ENCODE data around the gene PLA2G4E. TPM values are rescaled to one million over a fixed set of nuclear protein-coding genes. Genes with fewer than 3 reads are reported as not detected.
A peak's percentile ranks its signal among the peaks of the same experiment; 100 is the strongest.

The PLA2G4E gene
- total RNA-seq, 4 donors from 2014 or later = not detected

DNA sequence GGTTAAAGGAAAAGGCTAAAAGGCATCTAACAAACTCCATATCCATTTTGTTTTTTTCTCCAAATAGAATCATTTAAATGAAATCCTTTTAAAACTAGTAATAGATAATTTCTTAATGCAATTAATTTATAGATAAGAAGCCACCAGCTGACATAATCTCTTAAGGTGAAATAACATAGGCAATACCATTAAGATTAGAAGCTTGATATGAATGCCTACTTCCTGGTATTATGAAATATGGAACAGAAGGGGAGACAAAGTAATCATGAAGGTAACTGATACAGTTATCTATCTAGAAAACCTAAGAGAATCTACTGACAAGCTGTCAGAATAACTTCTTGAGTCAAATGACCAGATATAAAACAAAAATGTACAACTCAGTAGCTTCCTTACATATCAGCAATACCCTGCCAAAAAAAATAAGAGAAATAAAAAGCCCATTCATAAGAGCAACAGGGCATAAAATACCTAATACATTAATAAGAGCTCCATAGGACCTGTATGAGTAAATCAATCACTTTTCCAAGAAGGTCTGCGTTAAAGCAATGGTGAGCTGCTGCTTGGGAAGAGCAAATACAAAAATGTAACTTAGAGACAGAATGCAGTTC lies 59.1 kb downstream of the PLA2G4E start:
- WGBS, 2 donors = 87% methylated on average over 1 of the region's 1 CpG
- Histone ChIP-seq H3K36me3 (no peaks in the 10 kb centered on the region), H3K9me3 (no peaks in the 10 kb centered on the region), H3K4me3 (replicated peaks in 1 of 3) (no peak overlapping the region), H3K4me1 (peaks cover 13 to 53% of the 10 kb centered on the region in 2 donors), H3K27me3 (no peaks in the 10 kb centered on the region), H3K27ac (no peak overlapping the region)
- no peak for TF ChIP-seq POLR2A (IDR thresholded peaks at IDR 0.05)
- TF ChIP-seq, protein P1, sequence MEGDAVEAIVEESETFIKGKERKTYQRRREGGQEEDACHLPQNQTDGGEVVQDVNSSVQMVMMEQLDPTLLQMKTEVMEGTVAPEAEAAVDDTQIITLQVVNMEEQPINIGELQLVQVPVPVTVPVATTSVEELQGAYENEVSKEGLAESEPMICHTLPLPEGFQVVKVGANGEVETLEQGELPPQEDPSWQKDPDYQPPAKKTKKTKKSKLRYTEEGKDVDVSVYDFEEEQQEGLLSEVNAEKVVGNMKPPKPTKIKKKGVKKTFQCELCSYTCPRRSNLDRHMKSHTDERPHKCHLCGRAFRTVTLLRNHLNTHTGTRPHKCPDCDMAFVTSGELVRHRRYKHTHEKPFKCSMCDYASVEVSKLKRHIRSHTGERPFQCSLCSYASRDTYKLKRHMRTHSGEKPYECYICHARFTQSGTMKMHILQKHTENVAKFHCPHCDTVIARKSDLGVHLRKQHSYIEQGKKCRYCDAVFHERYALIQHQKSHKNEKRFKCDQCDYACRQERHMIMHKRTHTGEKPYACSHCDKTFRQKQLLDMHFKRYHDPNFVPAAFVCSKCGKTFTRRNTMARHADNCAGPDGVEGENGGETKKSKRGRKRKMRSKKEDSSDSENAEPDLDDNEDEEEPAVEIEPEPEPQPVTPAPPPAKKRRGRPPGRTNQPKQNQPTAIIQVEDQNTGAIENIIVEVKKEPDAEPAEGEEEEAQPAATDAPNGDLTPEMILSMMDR (IDR thresholded peaks at IDR 0.05) = no peak
- intact Hi-C loops (cut with DNase I) = no loop called here
- no peak for DNase-seq

DNA sequence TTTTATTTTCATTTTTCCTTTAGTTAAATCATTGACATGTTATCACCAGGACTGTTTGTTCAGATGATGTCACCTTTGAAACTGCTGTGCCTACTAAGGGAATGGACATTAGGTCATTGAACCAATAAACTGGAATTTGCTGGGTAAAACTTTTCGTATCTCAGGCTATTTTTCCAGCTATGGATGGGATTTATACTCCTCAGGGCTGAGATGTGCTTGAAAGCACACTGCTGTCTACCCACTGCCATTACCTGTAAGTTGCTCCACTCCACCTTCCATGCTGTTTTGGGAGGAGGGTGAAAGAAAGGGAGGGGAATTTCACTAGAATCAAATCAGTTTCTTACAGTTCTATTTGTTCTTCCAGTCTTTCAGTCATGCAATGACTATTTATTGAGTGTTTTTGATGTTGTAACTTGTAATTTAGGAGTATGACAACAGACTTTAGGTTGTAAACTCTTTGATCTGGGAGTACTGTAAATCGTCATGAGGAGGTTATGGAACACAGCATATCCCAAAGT lies 59.8 kb downstream of the PLA2G4E start:
- Histone ChIP-seq H3K36me3 (no peaks in the 10 kb centered on the region), H3K27ac (peak overlapping the region in 1 of 3 donors; percentile 48), H3K4me1 (peaks cover 13 to 47% of the 10 kb centered on the region in 2 donors), H3K4me3 (replicated peaks in 1 of 3) (no peak overlapping the region), H3K9me3 (no peaks in the 10 kb centered on the region), H3K27me3 (no peaks in the 10 kb centered on the region)
- DNase-seq = no peak
- 69 to 75% methylated on average over 2 of the region's 2 CpGs for WGBS, 2 donors
- intact Hi-C loops (cut with DNase I) = no loop called here
- no peak for TF ChIP-seq POLR2A (IDR thresholded peaks at IDR 0.05)
- TF ChIP-seq, protein P1 (IDR thresholded peaks at IDR 0.05) = no peak

GRCh38 chr15:41958002-41958420 lies 62.8 kb downstream of the PLA2G4E start:
- H3K27ac ChIP-seq = peak overlapping the region; percentile 31
- peaks cover 3 to 7% of the 10 kb centered on the region in 2 donors for H3K36me3 ChIP-seq
- H3K9me3 ChIP-seq = no peaks in the 10 kb centered on the region
- WGBS, 2 donors = 53 to 72% methylated on average over 7 of the region's 7 CpGs
- H3K27me3 ChIP-seq = no peaks in the 10 kb centered on the region
- no peak overlapping the region for H3K4me3 ChIP-seq (replicated peaks in 1 of 3)
- no peak for DNase-seq
- TF ChIP-seq, protein P1 (IDR thresholded peaks at IDR 0.05) = no peak
- no peak for TF ChIP-seq POLR2A (IDR thresholded peaks at IDR 0.05)
- peaks cover 13 to 43% of the 10 kb centered on the region in 2 donors for H3K4me1 ChIP-seq
- intact Hi-C loops (cut with DNase I) = no loop called here

DNA sequence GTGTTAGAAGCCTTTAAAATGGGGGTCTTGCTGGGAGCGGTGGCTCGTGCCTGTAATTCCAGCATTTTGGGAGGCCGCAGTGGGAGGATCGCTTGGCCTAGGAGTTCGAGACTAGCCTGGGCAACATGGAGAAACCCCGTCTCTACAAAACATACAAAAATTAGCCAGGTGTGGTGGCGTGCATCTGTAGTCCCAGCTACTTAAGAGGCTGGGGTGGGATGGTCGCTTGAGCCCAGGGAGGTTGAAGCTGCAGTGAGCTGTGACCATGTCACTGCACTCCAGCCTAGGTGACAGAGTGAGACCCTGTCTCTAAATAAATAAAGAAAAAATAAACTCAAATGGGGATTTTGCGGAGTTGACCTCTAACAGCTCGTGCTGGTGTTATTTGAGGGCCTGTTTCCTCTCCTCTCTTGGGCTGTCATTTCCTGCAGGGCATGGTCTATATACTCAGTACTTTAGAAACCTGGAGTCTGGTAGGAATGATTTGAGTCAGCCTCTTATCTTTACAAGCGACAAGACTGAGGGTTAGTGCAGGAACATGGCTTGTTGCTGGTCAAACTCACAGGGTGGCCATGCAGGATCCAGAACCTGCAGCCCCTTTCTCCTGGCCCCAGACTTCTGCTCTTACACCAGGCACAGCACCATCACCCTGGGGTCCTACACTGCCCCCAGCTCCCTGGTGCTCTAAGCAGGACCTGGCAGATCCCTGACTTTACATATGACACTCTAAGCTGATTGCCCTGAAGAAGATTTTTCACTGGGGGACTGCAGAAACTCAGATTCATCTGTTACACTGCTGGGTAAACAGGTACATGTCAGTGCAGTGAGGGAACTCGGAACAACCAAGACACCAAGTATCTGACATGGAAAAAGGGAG lies 63.6 kb downstream of the PLA2G4E start:
- H3K4me1 ChIP-seq = peaks cover 13 to 43% of the 10 kb centered on the region in 2 donors
- H3K27me3 ChIP-seq = no peaks in the 10 kb centered on the region
- no peak overlapping the region for H3K4me3 ChIP-seq (replicated peaks in 1 of 3)
- H3K9me3 ChIP-seq = no peaks in the 10 kb centered on the region
- H3K27ac ChIP-seq = peak overlapping the region; percentile 31
- peaks cover 4 to 9% of the 10 kb centered on the region in 2 donors for H3K36me3 ChIP-seq
- WGBS, 2 donors = 48 to 51% methylated on average over 12 of the region's 12 CpGs
- peak; percentile 47 to 57 for DNase-seq
- intact Hi-C loops (cut with DNase I) = no loop called here
- TF ChIP-seq POLR2A (IDR thresholded peaks at IDR 0.05) = no peak
- TF ChIP-seq, protein P1 (IDR thresholded peaks at IDR 0.05) = no peak
